Activated naive CD4-positive, alpha-beta T cell treated with anti-CD3 and anti-CD28 coated beads, Interleukin-2, amount 10 ng/mL, durations not matched to agents 7 days and 5 days (primary cell): Measurements from ENCODE around the gene CLEC2D.
A peak's percentile ranks its signal among the peaks of the same experiment; 100 is the strongest.
"Not testable (repeated sequence)": the region's sequence is repeated elsewhere in the genome, so short reads cannot be mapped to it uniquely, and the experiment has no call there.

ENCODE experiments used
- CTCF ChIA-PET: fragments of 350-600 bp; sonication (Branson Sonifier 250); formaldehyde crosslinking; loops from one replicate; lab custom pipeline; 2021; ENCODE audit warnings: antibody characterized with exemption; lab: Charles Lee
- DNase-seq: peaks from one replicate; pipeline ENCODE4 v3.0.0-alpha.2; 2020
- H3K27ac Mint-ChIP-seq: one replicate; pipeline ENCODE4 v1.8.0; 2021; ENCODE audit warnings: mild to moderate bottlenecking, moderate library complexity, mixed read lengths
- H3K27me3 Mint-ChIP-seq: one replicate; pipeline ENCODE4 v1.8.0; 2021; ENCODE audit warnings: mild to moderate bottlenecking, mixed read lengths
- H3K36me3 Mint-ChIP-seq: one replicate; pipeline ENCODE4 v1.8.0; 2021; ENCODE audit warnings: mixed read lengths
- H3K4me1 Mint-ChIP-seq: one replicate; pipeline ENCODE4 v1.8.0; 2021; ENCODE audit warnings: mixed read lengths
- H3K4me3 Mint-ChIP-seq: one replicate; pipeline ENCODE4 v1.8.0; 2021; ENCODE audit warnings: mild to moderate bottlenecking, moderate library complexity, mixed read lengths
- H3K9me3 Mint-ChIP-seq: one replicate; pipeline ENCODE4 v1.8.0; 2021; ENCODE audit warnings: mixed read lengths

Gene CLEC2D

GRCh38 chr12:9711664-9712063, 42.2 kb downstream of the CLEC2D start:
- CTCF ChIA-PET: interaction anchor here (1.0 to 6.7 kb wide), 3 partner anchors 14 to 77 kb away, joined by 3 to 83 read pairs (median 3); no protein-coding TSS in a partner anchor
- Mint-ChIP-seq H3K4me1 (peaks cover 40% of the 10 kb centered on the region), H3K27ac (no peak overlapping the region), H3K4me3 (no peak overlapping the region), H3K9me3 (peaks cover 4% of the 10 kb centered on the region), H3K27me3 (no peaks in the 10 kb centered on the region), H3K36me3 (peaks cover 25% of the 10 kb centered on the region)
- no peak for DNase-seq

DNA sequence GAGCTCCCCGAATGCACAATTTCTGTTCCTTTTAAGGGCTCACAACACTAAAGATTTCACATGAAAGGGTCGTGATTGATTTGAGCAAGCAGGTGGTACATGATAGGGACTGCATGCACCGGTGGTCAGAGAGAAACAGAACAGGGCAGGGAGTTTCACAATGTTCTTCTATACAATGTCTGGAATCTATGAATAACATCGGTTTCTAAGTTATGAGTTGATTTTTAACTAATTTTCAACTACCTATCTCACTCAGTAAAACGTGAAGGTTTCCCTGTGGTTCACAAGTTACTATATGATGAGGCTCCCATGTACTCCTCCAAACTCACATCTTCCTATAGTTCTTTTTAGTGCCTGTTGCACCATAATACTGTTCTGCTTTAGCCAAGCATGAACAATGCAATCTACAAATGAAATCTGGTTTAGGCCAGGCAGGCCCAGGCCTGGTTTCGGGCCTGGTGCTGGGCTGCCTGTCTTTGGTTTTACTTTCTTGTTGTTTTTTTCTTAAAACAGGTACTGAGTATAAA, 43.6 kb downstream of the CLEC2D start:
- Mint-ChIP-seq H3K4me1 (peaks cover 27% of the 10 kb centered on the region), H3K36me3 (peaks cover 16% of the 10 kb centered on the region)
- H3K9me3 Mint-ChIP-seq, CTCF ChIA-PET, H3K27me3 Mint-ChIP-seq, H3K4me3 Mint-ChIP-seq, DNase-seq, H3K27ac Mint-ChIP-seq: not testable (repeated sequence)

GRCh38 chr12:9717070-9717925, 47.8 kb downstream of the CLEC2D start:
- Mint-ChIP-seq H3K4me1 (peaks cover 24% of the 10 kb centered on the region), H3K27me3 (no peaks in the 10 kb centered on the region), H3K9me3 (no peaks in the 10 kb centered on the region), H3K4me3 (no peak overlapping the region), H3K27ac (no peak overlapping the region), H3K36me3 (peaks cover 9% of the 10 kb centered on the region)
- no peak for DNase-seq
- CTCF ChIA-PET: interaction anchor here (2.2 kb wide), 1 partner anchor 9 kb away, joined by 14 read pairs; no protein-coding TSS in a partner anchor

DNA sequence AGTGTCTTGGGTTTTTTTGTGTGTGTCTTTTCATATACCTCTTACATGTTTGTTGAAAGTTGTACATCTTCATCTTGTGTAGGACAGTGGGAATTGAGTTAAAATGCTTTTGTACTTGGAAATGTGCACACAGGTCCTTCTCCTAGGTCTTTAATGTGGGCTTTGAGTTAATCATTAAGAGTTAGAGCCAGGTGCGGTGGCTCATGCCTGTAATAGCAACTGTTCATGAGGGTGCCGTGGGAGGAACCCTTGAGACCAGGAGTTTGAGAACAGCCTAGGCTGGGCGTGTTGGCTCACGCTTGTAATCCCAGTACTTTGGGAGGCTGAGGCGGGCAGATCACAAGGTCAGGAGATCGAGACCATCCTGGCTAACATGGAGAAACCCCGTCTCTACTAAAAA, 49.5 kb downstream of the CLEC2D start:
- DNase-seq: no peak
- Mint-ChIP-seq H3K27me3 (no peaks in the 10 kb centered on the region), H3K4me1 (peaks cover 27% of the 10 kb centered on the region)

DNA sequence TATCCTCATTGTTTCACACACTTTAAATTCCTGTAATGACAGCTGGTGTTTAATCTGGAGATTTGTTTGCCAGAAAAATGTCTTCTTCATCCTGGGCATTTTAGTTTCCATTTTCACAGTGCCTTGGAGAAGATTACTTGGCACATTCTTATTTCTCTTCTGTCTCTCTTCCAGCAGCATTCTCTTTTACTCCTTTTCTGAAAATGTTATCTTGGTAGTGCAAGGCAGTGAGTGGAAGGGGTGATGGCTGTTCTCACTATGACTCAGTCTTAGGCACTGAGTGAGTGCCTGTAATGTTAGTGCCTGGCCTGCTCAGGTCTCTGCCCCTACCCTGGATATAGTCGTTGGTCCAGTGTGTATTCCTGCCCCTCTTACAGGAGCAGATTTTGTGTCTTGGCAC, 50.3 kb downstream of the CLEC2D start:
- Mint-ChIP-seq H3K27me3 (no peaks in the 10 kb centered on the region), H3K4me1 (peaks cover 29% of the 10 kb centered on the region)
- CTCF ChIA-PET: interaction anchor here (2.3 kb wide), 1 partner anchor 12 kb away, joined by 7 read pairs; no protein-coding TSS in a partner anchor

More for the DNA sequence above, 49.5 kb downstream of the CLEC2D start:
- CTCF ChIA-PET: interaction anchor here (2.3 kb wide), 1 partner anchor 11 kb away, joined by 7 read pairs; no protein-coding TSS in a partner anchor
- H3K9me3 Mint-ChIP-seq: no peaks in the 10 kb centered on the region
- no peak overlapping the region for H3K27ac Mint-ChIP-seq
- peaks cover 16% of the 10 kb centered on the region for H3K36me3 Mint-ChIP-seq
- H3K4me3 Mint-ChIP-seq: no peak overlapping the region

GRCh38 chr12:9721394-9722092, 52.0 kb downstream of the CLEC2D start:
- Mint-ChIP-seq H3K27me3 (peaks cover 3% of the 10 kb centered on the region), H3K27ac (no peak overlapping the region), H3K36me3 (peaks cover 18% of the 10 kb centered on the region), H3K4me1 (peaks cover 31% of the 10 kb centered on the region), H3K9me3 (peaks cover 2% of the 10 kb centered on the region), H3K4me3 (no peak overlapping the region)
- CTCF ChIA-PET: interaction anchor here (1.1 to 2.3 kb wide), 7 partner anchors 9 to 86 kb away, joined by 3 to 10 read pairs (median 5); no protein-coding TSS in a partner anchor
- DNase-seq: no peak

More for the DNA sequence above, 50.3 kb downstream of the CLEC2D start:
- H3K4me3 Mint-ChIP-seq: no peak overlapping the region
- peaks cover 2% of the 10 kb centered on the region for H3K9me3 Mint-ChIP-seq
- peaks cover 18% of the 10 kb centered on the region for H3K36me3 Mint-ChIP-seq
- H3K27ac Mint-ChIP-seq: no peak overlapping the region
- DNase-seq: no peak

- no peak for DNase-seq
- peaks cover 3% of the 10 kb centered on the region for H3K27me3 Mint-ChIP-seq
- no peak overlapping the region for H3K4me3 Mint-ChIP-seq
- peaks cover 2% of the 10 kb centered on the region for H3K9me3 Mint-ChIP-seq
- CTCF ChIA-PET: no interaction called here
- no peak overlapping the region for H3K27ac Mint-ChIP-seq
- H3K4me1 Mint-ChIP-seq: peaks cover 31% of the 10 kb centered on the region
- H3K36me3 Mint-ChIP-seq: peaks cover 17% of the 10 kb centered on the region
These were observed 54.5 kb downstream of the CLEC2D start for GRCh38 chr12:9724023-9724422.

DNA sequence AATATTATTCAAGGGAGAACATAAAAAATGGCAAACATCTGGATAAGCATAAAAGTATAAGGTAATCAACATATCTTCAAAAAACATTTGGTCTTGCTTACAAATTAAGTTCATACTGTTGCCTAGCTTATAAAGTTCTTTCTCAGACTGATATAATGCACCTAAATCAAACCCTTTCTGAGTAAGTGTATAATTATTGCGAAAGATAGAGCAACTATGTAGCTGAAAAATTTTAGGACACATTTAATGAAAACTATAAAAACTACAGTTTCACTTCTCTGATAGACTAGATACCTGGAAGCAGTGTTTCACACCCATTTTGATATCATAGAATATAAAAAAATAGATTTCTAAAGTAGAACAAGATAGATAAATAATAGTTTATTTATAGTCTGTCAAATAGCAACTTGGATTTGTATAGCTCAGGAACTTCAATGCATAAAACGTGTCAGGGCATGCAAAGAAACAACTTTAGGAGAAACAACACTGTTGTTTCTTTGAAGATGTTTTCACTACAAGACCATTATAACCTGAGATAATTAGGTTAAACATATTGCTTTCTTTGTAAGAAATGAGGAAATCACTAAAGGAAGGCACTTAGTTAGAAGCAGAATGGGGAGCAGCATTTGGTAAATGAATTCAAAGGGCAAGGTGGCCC, 55.8 kb downstream of the CLEC2D start:
- H3K36me3 Mint-ChIP-seq: peaks cover 17% of the 10 kb centered on the region
- H3K4me1 Mint-ChIP-seq: peaks cover 32% of the 10 kb centered on the region
- peaks cover 2% of the 10 kb centered on the region for H3K9me3 Mint-ChIP-seq
- H3K27ac Mint-ChIP-seq: no peak overlapping the region
- H3K4me3 Mint-ChIP-seq: no peak overlapping the region
- no peak for DNase-seq
- H3K27me3 Mint-ChIP-seq: peaks cover 3% of the 10 kb centered on the region
- CTCF ChIA-PET: no interaction called here

DNA sequence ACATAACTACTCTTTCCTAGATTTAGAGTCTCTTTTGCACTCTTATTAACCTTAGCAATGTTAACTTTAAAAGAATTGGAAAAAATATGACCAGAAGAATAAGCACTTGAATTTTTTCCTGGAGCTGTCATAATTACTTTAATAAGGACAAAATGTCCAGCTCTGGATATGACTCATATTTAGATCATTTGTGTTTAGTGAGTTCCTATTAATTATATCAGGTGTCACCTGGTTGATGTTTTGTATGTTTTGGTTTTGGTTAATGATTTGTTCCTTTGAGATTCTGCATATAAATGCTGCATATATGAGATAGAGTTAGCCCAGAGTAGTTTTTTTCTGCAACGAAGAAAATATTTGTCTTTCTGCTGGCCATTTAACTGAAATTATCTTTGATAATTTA, 58.3 kb downstream of the CLEC2D start:
- Mint-ChIP-seq H3K4me1 (peaks cover 42% of the 10 kb centered on the region), H3K27ac (no peak overlapping the region), H3K27me3 (peaks cover 3% of the 10 kb centered on the region), H3K9me3 (peaks cover 5% of the 10 kb centered on the region), H3K36me3 (peaks cover 16% of the 10 kb centered on the region), H3K4me3 (no peak overlapping the region)
- CTCF ChIA-PET: interaction anchor here (1.6 kb wide), 1 partner anchor 20 kb away, joined by 7 read pairs; no protein-coding TSS in a partner anchor
- no peak for DNase-seq

- Mint-ChIP-seq H3K36me3 (peaks cover 16% of the 10 kb centered on the region), H3K27ac (no peak overlapping the region), H3K4me1 (peaks cover 49% of the 10 kb centered on the region), H3K4me3 (no peak overlapping the region), H3K9me3 (peaks cover 5% of the 10 kb centered on the region), H3K27me3 (peaks cover 3% of the 10 kb centered on the region)
- CTCF ChIA-PET: interaction anchor here (1.2 kb wide), 1 partner anchor 14 kb away, joined by 5 read pairs; no protein-coding TSS in a partner anchor
- no peak for DNase-seq
These were observed 59.6 kb downstream of the CLEC2D start for GRCh38 chr12:9729082-9729481.

DNA sequence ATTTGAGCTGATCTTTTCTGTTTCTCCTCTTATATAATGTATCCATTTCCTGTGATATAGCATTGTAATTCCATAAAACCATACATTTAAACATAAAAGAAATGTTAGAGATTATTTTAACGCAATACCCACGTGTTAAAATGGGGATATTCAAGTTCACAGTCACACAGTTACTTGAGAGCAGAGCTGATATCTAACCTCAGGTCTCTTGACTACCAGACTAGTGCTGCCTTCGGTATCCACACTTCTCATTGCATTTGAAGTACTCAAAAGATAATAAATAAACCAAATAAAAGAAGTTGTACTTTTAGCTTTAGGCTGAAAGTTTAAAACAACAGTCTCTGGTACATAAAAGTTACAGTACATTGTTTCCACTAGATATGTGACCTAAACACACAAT, 60.5 kb downstream of the CLEC2D start:
- CTCF ChIA-PET: interaction anchor here (0.7 to 1.2 kb wide), 6 partner anchors 8 to 399 kb away, joined by 3 to 5 read pairs (median 3); no protein-coding TSS in a partner anchor
- no peak overlapping the region for H3K4me3 Mint-ChIP-seq
- peaks cover 3% of the 10 kb centered on the region for H3K27me3 Mint-ChIP-seq
- H3K27ac Mint-ChIP-seq: no peak overlapping the region
- DNase-seq: no peak
- peaks cover 48% of the 10 kb centered on the region for H3K4me1 Mint-ChIP-seq
- H3K9me3 Mint-ChIP-seq: peaks cover 3% of the 10 kb centered on the region
- H3K36me3 Mint-ChIP-seq: peaks cover 14% of the 10 kb centered on the region

GRCh38 chr12:9730591-9730990, 61.1 kb downstream of the CLEC2D start:
- Mint-ChIP-seq H3K27ac (no peak overlapping the region), H3K27me3 (peaks cover 3% of the 10 kb centered on the region), H3K36me3 (peaks cover 14% of the 10 kb centered on the region), H3K4me3 (no peak overlapping the region), H3K9me3 (peaks cover 3% of the 10 kb centered on the region), H3K4me1 (peaks cover 45% of the 10 kb centered on the region)
- CTCF ChIA-PET: interaction anchor here (0.7 to 1.4 kb wide), 5 partner anchors 9 to 399 kb away, joined by 3 to 4 read pairs (median 3); no protein-coding TSS in a partner anchor
- no peak for DNase-seq

DNA sequence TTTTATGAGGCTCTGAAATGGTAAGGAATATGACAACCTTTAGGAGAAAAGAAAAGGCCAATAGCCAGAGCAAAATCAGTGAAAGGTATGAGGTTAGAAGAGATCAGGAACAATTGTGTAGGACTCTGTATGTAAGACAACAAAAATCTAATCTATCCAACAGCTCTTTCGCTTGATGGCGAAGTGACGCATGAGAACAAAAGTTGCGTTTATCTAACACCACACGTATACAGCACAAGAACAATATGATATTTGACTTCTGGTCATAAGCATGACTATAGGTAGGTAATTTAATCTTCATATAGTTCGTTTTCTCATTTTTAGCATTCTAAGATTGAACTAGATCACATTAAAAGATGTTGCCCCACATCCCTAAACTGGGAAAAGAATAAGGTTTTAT, 61.9 kb downstream of the CLEC2D start:
- H3K4me1 Mint-ChIP-seq: peaks cover 49% of the 10 kb centered on the region
- CTCF ChIA-PET: interaction anchor here (1.4 kb wide), 1 partner anchor 84 kb away, joined by 3 read pairs; no protein-coding TSS in a partner anchor
- H3K36me3 Mint-ChIP-seq: peaks cover 14% of the 10 kb centered on the region
- peak overlapping the region; percentile 67 for H3K4me3 Mint-ChIP-seq
- peaks cover 3% of the 10 kb centered on the region for H3K9me3 Mint-ChIP-seq
- no peaks in the 10 kb centered on the region for H3K27me3 Mint-ChIP-seq
- H3K27ac Mint-ChIP-seq: peak overlapping the region; percentile 77
- DNase-seq: no peak
